A549 (cell line): ENCODE data around the gene MRPL42.

Experiments
- FOXS1 ChIP-seq: fragments of 250-450 bp; sonication (Bioruptor Pico); IDR thresholded peaks from 2 replicates; pipeline ENCODE4 v1.5.0; 2020; ENCODE audit warnings: mild to moderate bottlenecking, moderate library complexity
- JUN ChIP-seq, 2 experiments: fragments of >200 bp; sonication (Bioruptor Twin); formaldehyde crosslinking; IDR thresholded peaks; 2 replicates in 1 of 2; 3 replicates in 1 of 2; pipeline ENCODE4 v1.6.1; 2016 to 2017
- MAX ChIP-seq: IDR thresholded peaks from 2 replicates; pipeline ENCODE4 v1.6.1; 2012
- RNF2 ChIP-seq: fragments of 200-600 bp; sonication (generic); IDR thresholded peaks from 2 replicates; pipeline ENCODE4 v1.6.1; 2016; ENCODE audit warnings: low read depth, mild to moderate bottlenecking, antibody characterized with exemption, moderate library complexity, borderline replicate concordance

GRCh38 chr12:93500667-93501066 lies 33.4 kb downstream of the MRPL42 start:
- TF ChIP-seq RNF2 (no peak), FOXS1 (CRISPR knock-in tag) (no peak), MAX (no peak), JUN (IDR thresholded peaks at IDR 0.05) (no peak)
